Dermis blood vessel endothelial cell (primary cell): Measurements from ENCODE around the gene CEP295NL. TPM values are rescaled to one million over a fixed set of nuclear protein-coding genes. Genes with fewer than 3 reads are reported as not detected.
"Not testable (repeated sequence)": the region's sequence is repeated elsewhere in the genome, so short reads cannot be mapped to it uniquely, and the experiment has no call there.

Experiments
- DNase-seq: peaks from one replicate; pipeline ENCODE4 v3.0.0; 2010
- total RNA-seq: library from RNA; depleted of rRNA; stranded (reverse); fragments of >200 nt; gene quantifications from 2 replicates; pipeline ENCODE4 v1.2.3, GENCODE V29; 2014

Gene CEP295NL
- total RNA-seq, 1 donor from 2014 or later, result 5.1 TPM

DNA sequence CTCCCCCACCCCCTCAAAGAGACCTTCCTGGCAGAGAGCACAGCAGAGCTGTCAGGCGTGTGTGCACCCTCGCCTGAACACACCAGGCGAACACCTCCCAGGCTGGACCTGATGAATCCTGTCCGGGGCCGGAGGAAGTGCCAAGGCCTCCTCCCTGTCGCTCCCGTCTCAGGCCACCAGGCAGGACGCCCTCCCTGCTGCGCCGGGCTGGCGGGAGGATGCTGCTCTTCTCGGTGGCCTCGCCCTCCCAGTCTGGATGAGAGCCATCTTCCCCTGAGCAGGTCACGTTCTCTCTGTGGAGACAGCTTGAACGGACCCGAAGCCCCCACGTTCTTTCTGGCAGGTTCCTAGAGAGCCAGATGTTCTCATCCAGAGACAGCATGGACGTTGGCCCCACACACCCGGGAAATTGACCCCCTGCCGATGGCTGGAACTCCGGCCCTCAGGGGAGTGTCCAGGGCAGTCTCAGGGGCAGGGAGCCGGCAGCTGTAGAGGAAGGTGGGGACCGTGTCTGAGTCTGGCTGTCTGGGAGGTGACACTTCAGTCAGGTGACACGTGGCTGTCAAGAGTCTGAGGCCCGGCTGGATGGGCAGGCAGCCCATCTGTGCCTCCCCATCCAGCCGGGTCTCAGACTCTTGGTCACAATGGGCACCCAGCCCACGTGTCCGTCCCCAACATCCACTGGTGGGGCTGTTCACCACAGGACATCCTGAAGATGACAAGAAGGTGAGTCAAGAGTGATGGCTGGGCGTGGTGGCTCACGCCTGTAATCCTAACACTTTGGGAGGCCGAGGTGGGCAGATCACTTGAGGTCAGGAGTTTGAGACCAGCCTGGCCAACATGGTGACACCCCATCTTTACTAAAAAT lies 27.1 kb upstream of the CEP295NL start:
- DNase-seq, result no peak

DNA sequence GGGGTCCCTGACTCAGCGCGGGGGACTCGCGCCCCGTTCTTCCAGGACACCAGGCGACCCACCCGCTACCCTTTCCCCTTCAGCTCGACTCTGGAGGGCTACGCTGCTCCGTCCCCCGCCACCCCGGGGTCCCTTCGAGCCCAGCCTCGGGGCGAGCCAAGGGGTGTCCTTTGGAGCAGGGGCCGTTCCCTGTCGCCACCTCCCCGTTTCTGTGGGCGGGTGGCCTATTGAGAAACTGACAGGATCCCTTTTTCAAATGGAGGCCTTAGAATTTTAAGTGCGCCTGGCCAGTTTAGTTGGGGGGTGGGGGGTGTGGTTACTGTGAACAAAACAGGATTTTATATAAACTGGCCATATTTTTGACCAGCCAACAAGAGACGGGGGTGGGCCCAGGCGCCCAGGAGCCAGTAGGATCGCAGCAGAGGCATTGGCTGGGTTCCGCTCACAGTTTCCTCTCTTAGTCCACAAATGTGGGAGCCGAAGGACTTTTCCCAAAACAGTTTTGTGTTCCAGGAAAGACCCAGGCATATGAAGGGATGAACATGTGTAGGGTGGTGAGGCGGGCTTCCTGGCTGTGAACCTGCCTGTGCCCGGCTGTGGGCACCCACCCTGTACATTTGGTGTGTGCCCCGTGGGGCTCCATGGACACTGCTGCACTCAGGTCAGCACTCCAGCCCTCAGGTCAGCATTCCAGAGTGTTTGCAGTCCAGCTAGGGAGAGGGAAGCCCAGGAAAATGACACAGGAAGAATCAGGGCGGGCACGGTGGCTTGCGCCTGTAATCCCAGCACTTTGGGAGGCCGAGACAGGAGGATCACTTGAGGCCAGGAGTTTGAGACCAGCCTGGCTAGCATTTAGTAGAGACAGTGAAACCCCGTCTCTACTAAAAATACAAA lies 22.9 kb upstream of the CEP295NL start:
- DNase-seq, result peak; percentile 90

DNA sequence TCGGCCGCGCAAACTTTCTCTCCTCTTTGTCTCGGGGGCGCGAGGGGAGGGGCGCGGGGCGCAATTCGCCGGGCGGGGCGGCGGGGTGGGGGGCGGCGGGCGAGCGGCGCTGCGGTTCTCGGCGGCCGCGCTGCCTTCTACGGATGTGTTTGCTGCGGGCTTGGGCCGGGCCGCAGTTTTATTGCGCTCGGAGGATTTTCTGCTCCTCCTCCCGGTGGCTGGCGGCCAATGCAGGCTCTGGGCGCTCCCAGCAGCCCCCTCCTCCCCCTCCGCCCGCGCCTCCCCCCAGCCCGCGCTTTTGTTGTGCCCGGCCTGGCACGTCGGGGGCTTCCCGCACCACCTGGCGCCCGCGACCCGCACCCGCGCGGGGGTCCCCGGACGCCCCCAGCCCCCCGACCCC lies 22.2 kb upstream of the CEP295NL start, which contains the start of gene TIMP2:
TIMP2 (minus strand) TSS at position 154 of the 400 bp plus-strand sequence. CDS start 299 bp downstream, outside the sequence.
- peak; percentile 92 for DNase-seq

DNA sequence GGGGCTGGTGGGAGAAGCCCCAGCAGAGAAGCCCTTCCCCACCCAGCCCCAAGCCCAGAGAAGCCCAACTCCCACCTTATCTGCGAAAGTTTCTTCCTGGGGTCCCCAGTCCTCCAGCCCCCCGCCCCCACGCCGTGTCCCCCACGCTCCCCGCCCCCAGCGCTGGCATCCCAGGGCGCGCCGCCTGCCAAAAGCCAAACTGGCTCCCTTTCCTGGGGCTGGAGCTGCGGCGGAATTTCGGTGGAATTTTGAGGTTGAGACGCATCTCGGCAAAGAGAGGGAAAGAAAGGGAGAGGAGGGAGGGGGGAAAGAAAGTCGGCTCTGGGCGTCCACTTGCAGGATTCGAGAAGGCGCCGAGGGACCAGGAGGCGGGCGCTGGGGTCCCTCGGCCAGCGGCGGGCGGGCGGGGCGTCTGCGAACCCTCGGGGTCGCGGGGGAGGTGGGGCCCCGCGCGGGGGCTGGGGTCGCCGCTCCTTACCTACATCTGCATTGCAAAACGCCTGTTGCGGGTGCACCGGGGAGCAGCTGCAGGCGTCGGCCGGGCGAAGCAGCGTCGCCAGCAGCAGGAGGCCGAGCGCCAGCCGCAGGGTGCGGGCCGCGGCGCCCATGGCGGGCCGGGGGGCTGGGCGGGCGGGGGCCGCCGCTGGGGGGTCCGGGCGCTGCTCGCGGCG lies 21.6 kb upstream of the CEP295NL start:
- no peak for DNase-seq

DNA sequence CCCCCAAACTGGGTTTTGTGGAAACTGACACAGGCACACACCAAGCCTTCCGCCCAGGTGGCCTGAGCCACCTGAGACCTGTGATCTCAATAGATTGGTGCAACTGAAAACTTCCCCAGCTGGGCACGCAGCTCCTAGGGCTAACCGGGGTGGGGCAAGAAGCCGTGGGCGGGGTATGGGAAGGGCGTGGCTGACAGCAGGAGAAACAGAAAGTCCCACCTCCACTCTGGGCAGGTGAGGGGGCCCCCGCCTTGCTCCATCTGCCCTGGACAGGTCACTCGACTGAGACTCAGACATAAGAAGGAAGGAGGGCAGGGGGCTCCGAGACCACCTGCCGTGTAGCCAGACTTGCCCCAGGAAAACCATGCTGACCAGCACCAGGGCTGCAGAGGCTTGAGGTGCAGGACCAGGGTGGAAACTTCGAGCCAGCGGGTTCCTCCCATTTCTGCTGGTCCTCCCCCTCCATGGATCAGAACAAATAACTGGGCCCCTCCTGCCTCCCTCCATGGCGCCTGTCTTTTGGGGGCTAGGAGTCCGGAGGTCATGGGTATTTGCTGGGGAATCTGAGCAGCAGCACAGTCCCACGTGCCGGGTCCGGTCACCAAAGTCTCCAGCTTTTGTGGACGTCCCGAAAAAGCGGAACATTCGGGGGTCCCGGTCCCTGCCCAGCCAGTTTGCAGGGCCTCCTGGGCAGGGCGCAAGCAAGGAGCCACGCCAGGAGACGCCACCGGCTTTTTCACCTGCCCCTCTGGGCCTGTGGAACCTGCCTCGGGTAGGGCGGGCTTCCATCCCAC lies 20.9 kb upstream of the CEP295NL start:
- no peak for DNase-seq

DNA sequence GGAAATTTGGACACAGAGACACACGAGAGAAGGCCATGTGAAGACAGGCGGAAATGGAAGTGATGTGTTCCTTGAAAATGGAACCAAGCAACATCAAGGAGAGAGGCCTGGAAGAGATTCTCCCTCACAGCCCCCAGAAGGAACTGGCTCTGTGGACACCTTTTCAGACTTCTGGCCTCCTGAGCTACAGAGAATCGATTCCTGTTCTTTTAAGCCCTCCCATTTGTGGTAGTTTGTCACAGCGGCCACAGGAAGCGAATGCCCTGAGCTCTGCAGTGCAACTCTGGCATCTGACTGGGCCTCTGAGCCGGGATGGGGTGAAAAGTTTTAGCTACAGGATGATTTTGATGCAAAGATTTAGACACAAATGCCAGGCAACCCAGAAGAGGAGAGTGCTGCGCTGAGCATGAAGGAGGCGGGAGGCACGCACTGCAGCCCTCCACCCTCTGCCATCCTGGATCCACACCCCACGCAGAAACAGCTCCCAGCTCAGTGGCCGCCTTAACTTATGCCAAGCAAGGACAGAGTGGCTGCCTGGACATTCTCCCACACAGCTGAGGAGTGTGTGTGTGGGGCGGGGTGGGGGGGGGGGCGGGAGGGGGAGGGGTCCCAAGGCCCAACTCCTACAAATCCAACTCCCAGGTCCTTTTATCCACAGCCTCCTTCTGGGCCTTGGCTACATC lies 20.0 kb upstream of the CEP295NL start:
- no peak for DNase-seq

DNA sequence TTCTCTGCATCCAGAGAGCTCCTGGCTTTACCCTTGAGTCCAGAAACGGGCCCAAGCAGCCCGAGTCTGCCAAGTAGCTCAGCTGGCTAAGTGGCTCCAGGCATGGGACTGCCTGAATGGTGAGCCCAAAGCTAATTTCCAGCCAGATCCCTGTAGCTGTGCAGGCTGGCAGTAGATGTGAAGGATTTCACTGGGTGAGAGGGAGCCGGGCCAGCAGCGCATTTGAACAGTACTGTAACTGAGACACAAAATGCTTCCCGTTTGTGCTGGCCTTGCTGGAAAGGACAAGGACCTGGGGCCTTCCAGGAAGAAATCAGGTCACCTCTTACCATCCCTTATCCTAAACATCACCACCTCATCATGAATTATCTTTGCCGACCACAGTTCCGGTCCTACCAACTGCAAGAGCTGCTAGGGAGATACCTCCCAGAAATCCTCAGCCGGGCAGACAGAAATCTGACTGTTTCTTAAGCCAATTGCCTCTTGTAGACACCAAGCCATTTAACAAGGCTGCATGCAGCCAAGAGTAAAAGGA lies 18.5 kb upstream of the CEP295NL start:
- DNase-seq, result no peak

DNA sequence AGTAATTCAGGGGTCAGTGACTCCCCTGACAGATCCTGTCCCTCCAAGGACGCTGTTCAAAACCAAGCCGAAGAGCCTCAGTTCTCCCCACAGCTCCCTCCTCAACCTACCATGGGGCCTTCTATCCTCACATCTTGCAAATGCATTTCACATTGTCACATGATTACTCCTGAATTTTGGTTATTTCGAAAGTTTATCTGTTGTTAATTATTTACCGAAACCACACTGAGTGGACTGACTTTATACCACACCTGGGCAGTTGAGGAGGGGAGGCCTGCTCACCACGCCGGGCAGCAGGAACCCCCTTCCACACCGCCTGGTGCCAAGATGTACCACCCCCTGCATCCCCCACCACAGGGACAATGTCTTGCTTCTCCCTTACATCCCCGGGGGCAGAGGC lies 17.5 kb upstream of the CEP295NL start:
- no peak for DNase-seq

DNA sequence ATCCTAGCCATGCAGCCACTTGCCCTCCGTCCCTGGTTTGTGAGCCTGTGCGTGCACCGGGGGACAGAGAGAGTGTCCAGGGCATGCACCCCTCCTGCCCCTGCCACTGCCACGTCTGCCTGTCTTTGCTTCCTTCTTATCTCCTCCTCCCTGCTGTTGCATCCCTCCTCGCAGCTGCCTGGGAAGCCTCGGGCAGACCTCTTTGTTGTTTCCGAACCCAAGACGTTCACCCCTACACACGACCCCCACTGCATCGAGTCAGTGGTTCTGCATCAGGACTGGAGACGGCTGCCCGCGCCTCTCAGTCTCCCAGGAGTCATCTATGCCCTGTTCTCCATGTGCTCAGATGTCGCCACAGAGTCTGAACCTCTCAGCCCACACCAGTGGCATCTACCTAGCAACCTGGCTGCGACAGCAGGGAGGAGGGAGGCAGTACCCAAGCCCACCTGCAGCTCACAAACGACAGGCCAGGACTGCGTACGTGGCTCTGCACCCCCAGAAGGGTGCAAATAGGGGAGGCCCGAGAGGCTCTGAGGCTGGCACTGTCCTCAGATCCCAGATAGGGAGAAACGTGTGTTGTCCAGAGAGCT lies 17.0 kb upstream of the CEP295NL start:
- DNase-seq, result no peak

DNA sequence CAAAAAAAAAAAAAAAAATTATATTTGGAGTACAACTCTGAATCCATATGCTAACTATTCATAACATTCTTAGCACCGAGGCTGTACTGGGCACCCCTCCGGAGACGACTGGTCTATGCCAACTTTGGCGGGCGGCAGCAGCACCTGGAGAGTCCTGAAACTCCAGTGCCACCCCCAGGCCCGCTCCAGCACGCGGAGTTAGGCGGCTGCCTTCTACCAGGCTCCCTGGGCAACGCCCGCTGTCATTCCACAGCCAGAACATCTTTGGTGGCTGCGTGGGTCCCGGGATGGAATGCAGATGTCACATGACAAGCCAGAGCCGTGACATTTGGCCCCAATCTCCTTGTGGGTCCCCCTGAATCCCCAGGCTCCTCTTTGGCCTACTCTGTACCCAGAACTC lies 16.0 kb upstream of the CEP295NL start:
- no peak for DNase-seq

DNA sequence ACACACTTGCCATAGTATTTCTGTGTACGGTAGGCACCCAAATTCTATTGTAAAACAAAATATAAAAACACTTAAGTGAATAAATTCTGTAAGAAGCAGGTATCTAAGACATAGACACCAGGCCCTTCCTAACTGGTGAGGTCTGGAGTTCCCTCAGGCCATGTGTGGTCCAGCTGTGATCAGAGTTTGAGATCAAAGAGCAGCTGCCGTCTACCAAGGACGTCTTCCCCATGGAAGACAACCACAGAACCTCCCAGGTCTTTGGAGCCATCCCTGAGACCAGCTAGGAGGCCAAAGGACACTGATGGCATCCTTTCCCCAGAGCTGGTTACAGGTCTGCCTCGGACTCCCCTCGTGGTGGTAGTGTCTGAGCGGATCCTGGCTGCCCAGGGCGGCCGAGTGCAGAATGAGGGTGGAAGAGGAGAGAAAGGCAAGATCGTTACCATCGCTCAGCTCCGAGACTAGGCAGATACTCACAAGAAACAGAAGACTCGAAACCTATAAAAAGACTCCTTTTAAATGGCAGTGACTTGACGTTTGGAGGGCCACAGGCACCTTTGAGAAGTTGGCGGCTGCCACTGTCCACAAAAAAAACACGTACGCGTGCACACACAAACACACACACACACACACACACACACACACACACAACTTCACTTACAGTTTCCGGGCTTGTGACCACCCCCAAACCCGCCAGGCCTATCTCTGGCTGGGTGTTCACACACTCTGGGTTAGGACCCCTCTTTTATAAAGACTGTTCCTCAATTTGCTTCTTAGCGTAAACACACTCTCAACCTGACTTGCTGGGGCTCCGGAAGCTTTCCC lies 14.7 kb upstream of the CEP295NL start:
- no peak for DNase-seq

DNA sequence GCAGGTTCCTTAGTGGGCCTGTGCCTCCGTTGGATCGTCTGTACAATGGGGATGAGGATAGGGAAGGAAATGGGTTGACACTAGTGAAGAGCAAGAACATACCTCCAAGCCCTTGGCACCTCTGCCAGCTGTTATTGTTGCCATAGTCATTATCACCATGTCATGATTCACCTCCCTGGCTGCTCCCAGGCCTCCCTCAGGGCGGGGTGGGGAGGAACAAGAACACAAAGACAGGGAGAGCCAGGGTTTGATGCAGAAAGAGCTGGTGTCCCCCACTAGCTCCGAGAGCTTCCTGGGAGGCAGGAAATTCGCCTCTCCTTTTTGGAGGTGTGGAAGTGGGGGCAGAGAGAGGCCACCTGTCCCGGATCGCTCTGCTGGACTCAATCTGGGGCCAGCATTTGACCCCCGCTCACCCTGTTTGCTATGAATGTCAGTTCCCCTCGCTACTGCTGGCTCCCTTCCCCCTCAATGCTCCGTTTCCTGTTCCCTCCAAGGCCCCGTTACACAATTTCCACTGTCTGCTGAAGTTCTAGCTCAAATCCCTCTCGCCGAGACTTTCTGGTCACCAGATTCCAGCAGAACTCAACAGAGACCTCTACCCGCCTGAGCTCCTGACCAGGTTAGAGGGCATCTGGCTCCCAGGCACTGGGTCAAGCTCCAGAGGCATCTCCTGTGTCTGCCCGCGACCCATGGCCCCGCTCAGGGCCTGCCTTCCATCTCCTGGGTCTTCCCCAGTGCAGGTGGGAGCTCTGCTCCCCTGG lies 13.1 kb upstream of the CEP295NL start:
- DNase-seq, result peak; percentile 72

DNA sequence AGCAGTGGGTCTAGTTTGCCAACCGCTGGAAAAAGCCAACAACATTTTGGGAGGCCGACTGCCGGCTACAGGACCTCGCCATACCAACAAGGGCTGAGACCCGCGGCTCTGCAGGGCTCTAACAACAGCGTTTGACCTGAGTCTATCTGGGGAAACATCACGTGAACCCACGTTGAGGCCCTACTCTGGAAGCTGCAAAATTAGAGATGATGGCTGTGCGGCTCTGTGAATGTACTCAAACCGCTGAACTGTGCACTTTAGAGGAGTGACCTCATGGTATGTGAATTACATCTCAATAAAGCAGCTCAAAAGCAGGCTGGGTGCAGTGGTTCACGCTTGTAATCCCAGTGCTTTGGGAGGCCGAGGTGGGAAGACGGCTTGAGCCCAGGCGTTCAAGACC lies 10.1 kb upstream of the CEP295NL start:
- no peak for DNase-seq

DNA sequence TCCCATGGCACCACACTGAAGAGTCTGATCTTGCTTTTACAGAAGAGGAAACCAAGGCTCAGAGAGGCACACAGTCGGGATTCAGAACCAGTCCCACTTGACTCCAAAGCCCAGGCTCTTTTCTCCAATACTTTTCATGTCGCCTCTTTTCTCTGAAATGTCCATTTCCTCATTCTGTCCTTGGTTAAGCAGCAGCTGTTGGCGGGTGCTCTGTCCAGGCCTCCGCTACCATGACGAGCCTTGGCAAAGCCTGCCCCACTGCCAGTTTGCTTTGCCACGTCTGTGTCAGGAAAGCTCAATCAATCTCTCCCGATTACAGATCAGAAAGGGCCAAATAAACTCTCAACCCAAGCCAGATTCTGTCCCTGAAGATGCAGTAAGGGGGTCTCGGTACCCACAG lies 9.1 kb upstream of the CEP295NL start:
- no peak for DNase-seq

DNA sequence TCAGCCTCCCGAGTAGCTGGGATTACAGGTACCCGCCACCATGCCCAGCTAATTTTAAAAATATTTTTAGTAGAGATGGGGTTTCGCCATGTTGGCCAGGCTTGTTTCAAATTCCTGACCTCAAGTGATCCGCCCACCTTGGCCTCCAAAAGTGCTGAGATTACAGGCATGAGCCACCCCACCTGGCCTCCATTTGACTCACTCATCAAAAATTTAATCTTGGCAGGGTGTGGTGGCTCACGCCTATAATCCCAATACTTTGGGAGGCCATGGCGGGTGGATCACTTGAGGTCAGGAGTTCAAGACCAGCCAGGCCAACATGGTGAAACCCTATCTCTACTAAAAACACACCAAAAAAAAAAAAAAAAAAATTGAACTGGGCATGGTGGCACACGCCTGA lies 8.5 kb upstream of the CEP295NL start:
- not testable (repeated sequence) for DNase-seq

DNA sequence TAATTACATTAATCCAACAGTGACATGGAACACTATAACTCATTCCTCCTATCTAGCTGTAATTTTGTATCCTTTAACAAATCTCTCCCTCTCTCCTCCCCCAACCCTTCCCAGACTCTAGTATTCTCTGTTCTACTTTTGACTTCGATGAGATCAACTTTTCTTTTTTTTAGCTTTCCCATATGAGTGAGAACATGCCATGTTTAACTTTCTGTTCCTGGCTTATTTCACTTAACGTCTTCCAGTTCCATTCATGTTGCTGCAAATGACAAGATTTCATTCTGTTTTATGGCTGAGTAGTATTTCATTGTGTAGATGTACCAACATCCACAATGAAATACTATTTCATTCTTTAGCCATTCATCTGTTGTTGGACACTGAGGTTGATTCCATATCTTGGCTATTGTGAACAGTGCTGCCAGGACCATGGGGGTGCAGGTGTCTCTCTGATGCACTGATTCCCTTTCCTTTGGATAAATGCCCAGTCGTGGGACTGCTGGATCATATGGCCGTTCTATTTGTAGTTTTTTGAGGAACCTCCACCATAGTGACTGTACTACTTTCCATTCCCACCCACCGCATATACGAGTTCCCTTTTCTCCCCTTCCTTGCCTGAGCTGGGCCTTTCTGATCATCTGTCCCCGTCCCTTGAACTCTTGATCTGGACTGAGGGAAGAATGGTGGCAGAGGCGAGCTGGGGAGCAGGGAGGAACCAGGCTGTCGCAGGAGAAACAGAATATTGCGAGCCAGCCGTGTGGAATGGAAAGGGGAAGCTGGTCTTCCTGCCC lies 7.7 kb upstream of the CEP295NL start:
- DNase-seq, result no peak

DNA sequence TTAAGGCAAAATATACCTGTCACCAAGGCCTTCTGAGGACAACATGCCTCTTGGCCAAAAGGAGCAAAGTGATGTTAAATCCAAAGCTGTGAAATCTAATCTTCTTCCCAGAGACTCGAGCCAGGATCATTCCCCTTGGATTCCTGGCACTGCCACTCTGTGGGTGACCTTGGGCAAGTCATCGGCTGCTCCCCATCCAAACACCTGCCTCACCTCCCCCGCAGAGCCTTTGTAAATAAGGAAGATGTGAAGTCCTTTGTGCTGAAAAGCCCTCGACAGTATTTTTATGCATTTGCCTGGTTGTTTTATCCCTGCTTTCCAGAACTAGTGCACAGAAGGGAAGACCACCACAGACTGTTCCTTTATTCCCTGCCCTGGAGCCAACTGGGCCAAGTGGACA lies 5.4 kb upstream of the CEP295NL start:
- DNase-seq, result no peak

DNA sequence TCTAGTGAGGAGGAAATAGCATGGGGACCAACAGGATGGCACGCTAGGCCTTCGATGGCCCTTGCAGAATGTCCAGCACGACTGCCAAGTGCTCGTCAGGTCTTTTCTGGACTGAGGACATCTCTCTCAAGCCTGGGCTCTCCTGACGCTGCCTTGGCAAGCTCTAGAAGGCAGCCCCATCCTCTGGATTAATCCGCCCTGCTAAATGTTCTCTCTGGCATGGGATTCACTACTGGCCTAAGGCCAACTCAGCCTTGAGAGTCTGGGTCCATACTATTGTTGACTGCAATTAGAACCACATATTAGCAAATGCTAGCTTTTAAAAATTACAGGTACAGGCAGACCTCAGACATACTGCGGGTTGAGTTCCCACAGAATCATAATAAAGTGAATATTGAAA lies 2.5 kb upstream of the CEP295NL start:
- no peak for DNase-seq
